GM12872 (cell line): Measurements from ENCODE around the gene FBXO45.

Source experiments
- CTCF ChIP-seq: IDR thresholded peaks from 3 replicates; pipeline ENCODE4 v1.5.1; 2011; ENCODE audit warnings: low read depth, mild to moderate bottlenecking, low read length, moderate library complexity; ENCODE audit not compliant: insufficient read depth

FBXO45 gene

GRCh38 chr3:196563721-196564225 is 4.7 kb upstream of the FBXO45 start:
- TF ChIP-seq CTCF: no peak

DNA sequence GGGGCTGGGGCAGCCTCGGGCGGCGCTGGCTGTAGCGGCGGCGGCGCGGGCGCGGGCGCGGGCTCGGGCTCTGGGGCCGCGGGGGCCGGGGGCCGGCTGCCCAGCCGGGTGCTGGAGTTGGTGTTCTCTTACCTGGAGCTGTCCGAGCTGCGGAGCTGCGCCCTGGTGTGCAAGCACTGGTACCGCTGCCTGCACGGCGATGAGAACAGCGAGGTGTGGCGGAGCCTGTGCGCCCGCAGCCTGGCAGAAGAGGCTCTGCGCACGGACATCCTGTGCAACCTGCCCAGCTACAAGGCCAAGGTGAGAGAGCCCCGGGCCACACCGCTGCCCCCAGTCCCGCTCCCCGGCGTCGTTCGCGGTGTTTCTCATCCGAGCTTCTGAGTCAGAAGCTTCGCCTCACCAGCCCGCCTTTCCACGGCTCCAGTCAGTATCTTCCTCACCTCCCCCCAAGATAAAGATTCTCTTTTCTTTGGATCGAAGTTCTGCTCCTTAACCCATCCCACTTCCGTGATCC is 600 bp downstream of the FBXO45 start:
- no peak for TF ChIP-seq CTCF

DNA sequence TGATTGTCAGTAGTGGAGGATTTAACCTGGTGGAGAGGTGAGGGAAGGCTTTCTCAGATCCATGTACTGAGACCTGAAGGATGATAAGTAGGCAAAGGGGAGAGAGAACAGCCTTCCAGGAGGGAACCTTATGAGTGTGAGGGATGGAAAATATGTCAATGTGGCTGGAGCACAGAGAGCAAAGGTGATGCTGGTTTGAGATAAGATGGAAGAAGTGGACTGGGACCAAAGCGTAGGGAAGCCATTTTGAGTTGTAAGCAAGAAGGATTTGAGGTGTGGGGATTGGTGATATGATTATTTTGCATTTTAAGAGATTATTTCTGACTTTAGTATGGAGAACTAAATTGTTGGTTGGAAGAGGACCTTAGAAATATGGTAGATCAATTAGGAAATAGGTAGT is 3.9 kb downstream of the FBXO45 start:
- TF ChIP-seq CTCF: no peak

GRCh38 chr3:196585044-196585757 is 16.7 kb downstream of the FBXO45 start:
- no peak for TF ChIP-seq CTCF

DNA sequence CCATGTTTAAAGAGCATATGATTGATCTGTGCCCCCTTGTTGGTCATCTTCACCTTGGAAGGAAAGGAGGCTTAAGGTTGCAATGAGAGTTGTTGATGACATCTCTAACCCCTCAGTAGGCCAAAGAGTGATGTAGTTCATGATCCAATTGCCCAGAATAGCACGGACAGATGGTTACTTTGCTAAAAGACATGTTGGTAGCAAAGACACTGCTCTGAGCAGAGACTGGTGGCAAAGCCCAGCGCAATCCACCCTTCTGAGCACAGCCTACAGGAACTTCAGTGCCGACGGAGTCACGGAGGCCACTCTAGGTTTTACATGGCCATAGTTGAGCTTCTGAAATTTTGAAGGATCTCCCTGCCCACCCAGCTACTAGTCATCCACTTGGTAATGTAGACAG is 21.8 kb downstream of the FBXO45 start:
- TF ChIP-seq CTCF: no peak

- TF ChIP-seq CTCF: no peak
Measured at GRCh38 chr3:196596355-196596754, 27.9 kb downstream of the FBXO45 start.

- no peak for TF ChIP-seq CTCF
Measured at GRCh38 chr3:196599734-196600128, 31.3 kb downstream of the FBXO45 start.

- TF ChIP-seq CTCF: no peak
Measured at GRCh38 chr3:196600359-196600758, 31.9 kb downstream of the FBXO45 start.
